Stimulated activated naive B cell treated with anti-CD40 and anti-IgM and Interleukin-4, amounts not matched to agents 10 μg/mL and 1 μg/mL and 100 μg/mL, for 72 hours (primary cell): ENCODE measurements around the gene SFXN2.
"Not testable (repeated sequence)": the region's sequence is repeated elsewhere in the genome, so short reads cannot be mapped to it uniquely, and the experiment has no call there.

Experiments used
- ATAC-seq, 2 donors: fragments of 150-1000 bp; cut with Tn5 transposase; replicated peaks; 2 replicates each; pipeline ENCODE4 v1.10.0; 2021; ENCODE audit warnings: moderate library complexity in 1 of 2
- DNase-seq: peaks from one replicate; pipeline ENCODE4 v3.0.0; 2021
- H3K27ac Mint-ChIP-seq: one replicate; pipeline ENCODE4 v1.8.0; 2022; ENCODE audit warnings: mild to moderate bottlenecking, mixed read lengths
- H3K27me3 Mint-ChIP-seq, 2 donors: one replicate each; pipeline ENCODE4 v1.8.0; 2022; ENCODE audit warnings: mixed read lengths in 2 of 2
- H3K36me3 Mint-ChIP-seq, 2 donors: one replicate each; pipeline ENCODE4 v1.8.0; 2022; ENCODE audit warnings: mixed read lengths in 2 of 2, mild to moderate bottlenecking in 1 of 2
- H3K4me1 Mint-ChIP-seq, 2 donors: one replicate each; pipeline ENCODE4 v1.8.0; 2022; ENCODE audit warnings: mixed read lengths in 2 of 2, mild to moderate bottlenecking in 1 of 2
- H3K4me3 Mint-ChIP-seq, 2 donors: one replicate each; pipeline ENCODE4 v1.8.0; 2022; ENCODE audit warnings: mild to moderate bottlenecking in 2 of 2, mixed read lengths in 2 of 2, moderate library complexity in 1 of 2
- H3K9me3 Mint-ChIP-seq, 2 donors: one replicate each; pipeline ENCODE4 v1.8.0; 2022; ENCODE audit warnings: mixed read lengths in 2 of 2, mild to moderate bottlenecking in 1 of 2

The SFXN2 gene, protein sequence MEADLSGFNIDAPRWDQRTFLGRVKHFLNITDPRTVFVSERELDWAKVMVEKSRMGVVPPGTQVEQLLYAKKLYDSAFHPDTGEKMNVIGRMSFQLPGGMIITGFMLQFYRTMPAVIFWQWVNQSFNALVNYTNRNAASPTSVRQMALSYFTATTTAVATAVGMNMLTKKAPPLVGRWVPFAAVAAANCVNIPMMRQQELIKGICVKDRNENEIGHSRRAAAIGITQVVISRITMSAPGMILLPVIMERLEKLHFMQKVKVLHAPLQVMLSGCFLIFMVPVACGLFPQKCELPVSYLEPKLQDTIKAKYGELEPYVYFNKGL

DNA sequence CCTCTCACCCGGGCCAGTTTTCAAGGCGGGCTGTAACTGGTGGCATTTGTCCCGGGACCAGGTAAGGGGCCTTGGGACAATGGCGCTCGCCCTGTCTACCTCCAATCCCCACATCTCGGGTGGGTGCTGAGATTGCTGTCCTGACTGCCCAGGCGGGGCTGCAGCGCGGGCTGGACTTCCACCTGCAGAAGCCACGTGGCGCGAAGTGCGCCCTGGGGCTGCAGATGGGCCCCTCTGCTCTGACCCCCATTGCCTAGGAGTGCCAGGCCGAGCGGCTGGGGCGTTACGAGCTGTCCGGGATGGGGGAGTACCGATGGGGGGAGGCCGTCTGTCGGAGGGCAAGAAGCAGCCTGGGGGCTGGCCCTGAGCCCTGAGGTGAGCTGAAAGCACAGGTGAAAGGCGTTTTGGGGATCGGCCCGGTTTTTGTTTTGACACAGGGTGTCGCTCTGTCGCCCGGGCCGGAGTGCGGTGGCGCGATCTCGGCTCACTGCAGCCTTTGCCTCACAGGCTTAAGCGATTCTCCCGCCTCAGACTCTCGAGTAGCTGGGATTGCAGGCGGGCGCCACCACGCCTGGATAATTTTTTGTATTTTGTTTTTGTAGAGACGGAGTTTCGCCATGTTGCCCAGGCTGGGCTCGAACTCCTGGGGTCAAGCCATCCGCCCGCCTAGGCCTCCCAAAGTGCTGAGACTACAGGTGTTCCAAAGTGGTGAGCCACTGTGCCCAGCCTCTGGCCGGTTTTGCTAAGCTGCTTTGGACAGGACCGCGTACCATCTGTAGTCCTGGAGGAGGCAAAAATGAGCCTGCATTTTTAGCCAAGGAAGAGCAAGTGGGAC lies at the start of gene SFXN2:
Gene SFXN2 (plus strand): TSS at position 16 of the 835 bp plus-strand sequence. CDS start 12,001 bp downstream, outside the sequence.
- peaks cover 15 to 17% of the 10 kb centered on the region in 2 donors for H3K36me3 Mint-ChIP-seq
- DNase-seq (no peak), ATAC-seq (peak; percentile 24 to 26)
- peak within 1 kb of the TSS; percentile 95 to 99 for H3K4me3 Mint-ChIP-seq
- peak within 1 kb of the TSS; percentile 95 for H3K27ac Mint-ChIP-seq
- no peaks in the 10 kb centered on the region for H3K9me3 Mint-ChIP-seq
- H3K27me3 Mint-ChIP-seq = no peaks in the 10 kb centered on the region
- H3K4me1 Mint-ChIP-seq = peaks cover 36 to 72% of the 10 kb centered on the region in 2 donors

DNA sequence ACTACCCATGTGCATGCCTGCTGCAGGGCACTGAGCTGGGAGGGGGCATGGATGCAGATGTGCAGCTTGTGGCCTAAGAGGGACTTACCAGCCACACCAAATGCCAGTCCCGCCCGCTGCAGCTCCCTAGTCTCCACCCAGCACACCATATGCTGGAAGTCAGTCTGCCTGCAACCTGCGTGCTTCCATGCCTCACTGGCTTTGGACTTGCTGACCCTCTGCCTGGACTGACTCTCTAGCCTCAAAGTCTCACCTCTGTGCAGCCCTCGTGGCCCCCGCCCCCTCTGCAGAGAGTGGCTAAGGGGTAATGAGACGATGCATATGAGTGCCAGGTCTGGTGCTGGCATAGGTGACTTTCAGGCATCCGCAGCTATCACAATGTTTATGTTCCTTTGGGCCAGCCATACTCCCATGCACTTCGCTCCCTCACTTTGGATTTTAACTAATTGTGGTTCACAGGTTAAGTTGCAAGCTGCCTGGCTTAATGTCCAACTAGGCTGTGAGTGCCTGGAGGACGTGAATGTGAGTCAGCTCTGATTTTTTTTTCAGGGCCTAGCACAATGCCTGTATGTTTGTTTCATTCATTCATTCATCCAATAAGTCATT lies 48.4 kb upstream of the SFXN2 start:
- no peaks in the 10 kb centered on the region for H3K36me3 Mint-ChIP-seq
- DNase-seq = no peak
- H3K27me3 Mint-ChIP-seq = no peaks in the 10 kb centered on the region
- no peak overlapping the region for H3K4me3 Mint-ChIP-seq
- no peak for ATAC-seq
- H3K9me3 Mint-ChIP-seq = no peaks in the 10 kb centered on the region
- H3K27ac Mint-ChIP-seq = no peak overlapping the region
- H3K4me1 Mint-ChIP-seq = peaks cover 12 to 16% of the 10 kb centered on the region in 2 donors

DNA sequence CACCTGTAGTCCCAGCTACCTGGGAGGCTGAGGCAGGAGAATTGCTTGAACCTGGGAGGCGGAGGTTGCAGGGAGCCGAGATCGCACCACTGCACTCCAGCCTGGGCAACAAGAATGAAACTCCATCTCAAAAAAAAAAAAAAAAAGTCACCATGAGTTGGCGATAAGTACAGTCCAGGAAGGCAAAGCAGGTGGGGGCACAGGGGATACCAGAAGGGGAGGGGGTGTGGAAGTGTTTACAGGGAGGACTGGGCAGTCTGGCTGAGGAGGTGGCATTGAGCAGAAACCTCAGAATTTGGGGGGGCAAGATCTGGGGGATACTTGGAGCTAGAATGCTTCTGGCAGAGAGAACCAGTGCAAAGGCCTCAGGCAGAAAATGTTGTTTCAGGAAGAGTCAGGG lies 47.0 kb upstream of the SFXN2 start:
- H3K4me3 Mint-ChIP-seq, H3K27me3 Mint-ChIP-seq, H3K9me3 Mint-ChIP-seq, DNase-seq, H3K36me3 Mint-ChIP-seq, H3K27ac Mint-ChIP-seq, H3K4me1 Mint-ChIP-seq, ATAC-seq: not testable (repeated sequence)

DNA sequence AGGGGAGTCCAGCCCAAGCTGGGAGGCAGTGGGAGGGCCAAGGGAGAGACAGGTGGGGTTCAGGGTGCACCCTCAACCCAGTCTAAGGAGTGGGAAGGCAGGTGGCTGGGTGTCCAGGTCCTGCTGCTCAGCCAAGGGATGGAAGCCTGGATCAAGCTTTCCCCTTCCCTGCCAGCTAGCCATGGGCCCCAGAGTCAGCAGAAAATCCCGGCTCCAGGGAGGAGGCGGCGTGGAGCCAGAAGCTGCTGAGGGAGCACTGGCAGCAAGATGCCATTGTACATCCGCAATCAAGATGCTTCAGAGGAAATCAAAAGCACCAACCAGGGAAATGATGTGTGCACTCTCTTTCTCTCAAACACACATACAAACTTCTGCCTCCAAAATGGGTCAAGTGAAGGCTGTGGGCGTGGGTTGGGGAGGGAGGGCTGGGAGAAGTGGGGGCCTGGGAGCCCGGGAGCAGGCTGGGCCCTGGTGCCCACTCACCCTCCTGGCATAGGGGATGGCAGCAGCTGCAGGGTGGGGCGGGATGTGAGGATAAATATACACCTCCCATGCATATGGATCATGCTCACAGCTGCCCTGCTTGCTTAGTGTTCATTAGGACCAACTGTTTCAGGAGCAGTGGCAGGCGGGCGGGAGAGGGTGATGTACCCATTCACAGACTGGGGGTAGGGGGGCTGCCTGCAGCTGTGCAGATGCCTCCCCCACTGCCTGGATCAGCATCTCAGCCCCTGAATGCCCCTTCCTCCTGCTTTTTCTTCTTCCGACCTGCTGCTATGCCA lies 45.9 kb upstream of the SFXN2 start:
- H3K4me3 Mint-ChIP-seq = no peak overlapping the region
- H3K36me3 Mint-ChIP-seq = no peaks in the 10 kb centered on the region
- DNase-seq (no peak), ATAC-seq (no peak)
- no peak overlapping the region for H3K27ac Mint-ChIP-seq
- peaks cover 3 to 12% of the 10 kb centered on the region in 2 donors for H3K4me1 Mint-ChIP-seq
- H3K9me3 Mint-ChIP-seq = no peaks in the 10 kb centered on the region
- H3K27me3 Mint-ChIP-seq = no peaks in the 10 kb centered on the region

DNA sequence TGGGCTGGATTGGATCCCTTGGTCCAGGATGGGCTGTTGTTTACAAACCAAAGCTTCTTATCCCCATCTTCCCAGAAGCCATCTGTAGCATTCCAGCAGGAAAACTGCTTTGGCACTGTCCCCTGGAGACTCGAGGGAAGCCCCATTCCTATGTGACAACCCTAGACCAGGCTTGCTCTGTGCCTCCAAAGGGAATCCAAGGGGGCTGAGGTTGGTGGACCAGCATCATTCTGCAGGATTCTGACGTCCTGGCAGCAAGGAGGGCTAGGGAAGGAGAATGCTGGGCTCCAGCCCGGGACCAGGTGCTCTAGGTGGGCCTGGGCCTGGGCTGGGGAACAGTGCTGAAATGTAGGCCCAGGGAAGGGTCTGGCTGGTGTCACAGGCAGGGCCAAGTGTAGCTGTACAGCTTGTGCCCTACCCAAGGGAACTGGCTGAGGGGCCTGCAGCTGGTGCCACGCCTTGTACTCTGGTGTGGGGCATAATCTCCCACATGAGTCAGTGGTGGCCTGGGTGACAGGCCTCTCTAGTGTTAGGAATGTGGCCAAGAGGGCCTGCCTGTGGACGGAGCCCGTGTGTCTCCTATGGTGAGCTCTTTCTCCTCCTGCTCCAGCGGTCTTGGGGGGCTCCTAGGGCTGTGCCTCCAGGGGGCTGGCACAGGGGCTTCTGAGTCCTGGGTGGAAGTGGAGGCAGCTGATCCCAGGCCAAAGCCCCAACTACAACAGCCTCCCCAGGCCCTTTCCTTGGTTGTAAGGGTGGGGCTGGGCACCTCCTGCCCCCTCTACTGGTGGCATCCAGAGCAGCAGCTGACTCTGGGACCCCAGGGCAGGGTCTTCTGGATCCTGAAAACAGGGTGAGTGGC lies 45.0 kb upstream of the SFXN2 start:
- no peaks in the 10 kb centered on the region for H3K36me3 Mint-ChIP-seq
- H3K4me1 Mint-ChIP-seq = peaks cover 10 to 21% of the 10 kb centered on the region in 2 donors
- ATAC-seq = no peak
- H3K27me3 Mint-ChIP-seq = no peaks in the 10 kb centered on the region
- no peak overlapping the region for H3K4me3 Mint-ChIP-seq
- H3K27ac Mint-ChIP-seq = no peak overlapping the region
- no peaks in the 10 kb centered on the region for H3K9me3 Mint-ChIP-seq
- no peak for DNase-seq

DNA sequence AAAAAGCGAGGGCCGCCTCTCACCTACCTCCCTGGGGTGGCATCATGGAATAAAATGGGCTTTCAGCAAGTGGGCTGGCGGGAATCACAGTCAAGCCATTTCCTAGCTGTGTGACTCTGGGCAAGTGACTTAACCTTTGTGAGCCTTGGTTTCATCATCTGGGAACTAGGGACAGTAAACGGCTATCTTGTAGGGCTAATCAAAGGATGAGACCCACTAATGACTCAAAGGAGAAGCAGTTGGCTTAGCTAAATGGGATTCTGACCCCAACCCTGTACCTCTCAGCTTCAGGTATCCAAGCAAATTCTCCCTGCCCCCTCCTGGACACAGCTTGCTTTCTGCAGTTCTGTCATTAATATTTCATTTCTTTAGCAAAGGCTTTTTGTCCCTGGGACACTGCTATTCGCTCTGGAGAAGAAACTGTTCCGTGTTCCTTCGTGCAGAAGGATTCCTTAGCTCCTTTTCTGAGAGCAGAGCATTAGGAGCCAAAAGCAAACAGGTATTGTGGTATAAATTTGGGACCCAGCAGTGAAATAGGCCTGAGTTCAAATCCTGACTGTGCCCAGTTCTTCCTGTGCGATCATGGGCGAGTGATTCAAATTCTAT lies 44.3 kb upstream of the SFXN2 start:
- ATAC-seq (no peak), DNase-seq (no peak)
- peaks cover 13 to 28% of the 10 kb centered on the region in 2 donors for H3K4me1 Mint-ChIP-seq
- H3K4me3 Mint-ChIP-seq = no peak overlapping the region
- no peaks in the 10 kb centered on the region for H3K36me3 Mint-ChIP-seq
- no peaks in the 10 kb centered on the region for H3K27me3 Mint-ChIP-seq
- H3K9me3 Mint-ChIP-seq = no peaks in the 10 kb centered on the region
- no peak overlapping the region for H3K27ac Mint-ChIP-seq

DNA sequence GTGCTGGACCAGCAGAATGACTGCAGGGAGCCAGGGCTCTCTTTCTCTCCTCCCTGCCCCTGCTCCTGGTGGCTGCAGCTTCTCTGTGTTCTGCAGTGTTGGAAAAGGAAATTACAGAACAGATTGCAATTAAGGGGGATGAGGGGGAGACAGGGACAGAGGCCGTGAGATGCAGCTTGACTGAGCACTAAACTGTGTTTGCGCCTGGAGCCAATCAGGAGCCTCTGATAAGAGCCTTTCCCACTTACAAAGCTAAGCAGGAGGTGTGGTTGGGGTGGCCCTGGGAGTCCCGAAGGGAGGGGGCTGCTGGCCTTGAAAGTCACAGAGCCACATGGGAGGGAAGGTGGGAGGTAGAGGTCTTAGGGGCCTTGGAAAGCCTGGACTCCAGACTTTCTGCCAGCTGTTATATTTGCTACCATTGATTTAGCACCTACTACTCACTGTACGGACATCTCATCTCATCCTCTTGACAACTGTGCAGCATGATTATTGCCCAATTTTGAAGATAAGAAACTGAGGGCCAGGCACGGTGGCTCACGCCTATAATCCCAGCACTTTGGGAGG lies 43.5 kb upstream of the SFXN2 start:
- Mint-ChIP-seq H3K4me1 (peaks cover 19 to 36% of the 10 kb centered on the region in 2 donors), H3K27ac (no peak overlapping the region), H3K4me3 (no peak overlapping the region)

DNA sequence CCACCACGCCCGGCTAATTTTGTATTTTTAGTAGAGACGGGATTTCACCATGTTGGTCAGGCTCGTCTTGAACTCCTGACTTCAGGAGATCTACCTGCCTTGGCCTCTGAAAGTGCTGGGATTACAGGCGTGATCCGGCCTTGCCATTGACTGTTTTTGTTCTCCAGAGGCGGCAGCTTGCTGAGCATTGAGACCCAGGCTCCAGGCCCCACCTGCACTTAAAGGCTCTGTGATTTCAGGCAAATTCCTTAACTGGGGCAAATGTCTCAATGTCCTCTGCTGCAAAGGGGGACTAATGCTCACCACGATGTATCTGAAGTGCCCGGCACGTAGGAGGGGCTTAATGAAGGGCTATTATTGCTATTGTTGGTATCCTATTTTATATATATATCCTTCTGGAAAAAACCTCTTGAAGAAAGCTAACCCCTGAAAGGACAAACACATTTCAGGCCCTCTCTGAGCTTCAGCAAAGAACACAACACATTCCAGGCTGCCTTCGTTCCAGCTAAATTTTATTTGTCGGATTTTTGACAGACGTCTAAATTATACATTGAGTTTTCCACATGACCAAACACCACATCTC lies 41.1 kb upstream of the SFXN2 start:
- peak overlapping the region; percentile 20 for H3K27ac Mint-ChIP-seq
- DNase-seq (no peak), ATAC-seq (no peak)
- peaks cover 22 to 36% of the 10 kb centered on the region in 2 donors for H3K4me1 Mint-ChIP-seq
- H3K9me3 Mint-ChIP-seq = no peaks in the 10 kb centered on the region
- no peaks in the 10 kb centered on the region for H3K36me3 Mint-ChIP-seq
- peak overlapping the region; percentile 70 to 73 for H3K4me3 Mint-ChIP-seq
- H3K27me3 Mint-ChIP-seq = no peaks in the 10 kb centered on the region

More for the DNA sequence above, 43.5 kb upstream of the SFXN2 start:
- Mint-ChIP-seq H3K27me3 (no peaks in the 10 kb centered on the region), H3K9me3 (no peaks in the 10 kb centered on the region), H3K36me3 (no peaks in the 10 kb centered on the region)
- no peak for ATAC-seq
- no peak for DNase-seq

DNA sequence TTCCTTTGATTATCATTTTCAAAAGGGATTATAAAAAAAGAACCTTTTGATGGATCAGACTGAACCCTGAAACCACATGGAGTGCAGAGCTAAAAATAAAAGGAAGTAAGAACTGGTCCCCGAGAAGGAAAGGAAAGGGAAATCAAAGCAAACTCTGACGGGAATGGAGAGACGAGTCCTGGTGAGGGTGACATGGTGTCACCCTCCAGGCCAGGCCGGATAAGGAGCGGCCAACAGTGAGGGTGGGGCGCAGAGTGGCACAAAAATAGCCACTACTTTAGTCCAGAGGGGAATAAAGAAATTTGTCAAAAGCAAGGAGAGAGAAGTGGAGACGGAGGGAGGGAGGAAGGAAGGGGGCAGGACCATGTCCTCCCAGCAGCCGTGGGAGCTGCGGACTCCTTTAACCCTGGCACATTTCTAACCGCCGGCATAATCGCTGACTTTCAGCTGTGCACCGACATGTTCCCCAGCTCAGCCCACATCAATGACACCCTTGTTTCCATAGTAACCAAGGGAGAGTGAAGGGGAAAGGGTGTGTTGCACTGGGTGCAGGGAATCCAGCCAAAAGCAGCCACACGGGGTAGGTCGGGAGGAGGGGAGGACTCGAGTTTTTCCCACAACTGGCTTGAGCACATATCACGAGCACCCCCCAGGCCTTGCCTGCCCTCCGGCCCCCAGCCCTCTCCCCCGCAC lies 40.5 kb upstream of the SFXN2 start:
- ATAC-seq = peak; percentile 72 to 77
- Mint-ChIP-seq H3K4me1 (peaks cover 25 to 40% of the 10 kb centered on the region in 2 donors), H3K27me3 (no peaks in the 10 kb centered on the region), H3K27ac (peak overlapping the region; percentile 20), H3K36me3 (no peaks in the 10 kb centered on the region), H3K9me3 (no peaks in the 10 kb centered on the region), H3K4me3 (peak overlapping the region; percentile 70 to 73)
- DNase-seq = no peak

DNA sequence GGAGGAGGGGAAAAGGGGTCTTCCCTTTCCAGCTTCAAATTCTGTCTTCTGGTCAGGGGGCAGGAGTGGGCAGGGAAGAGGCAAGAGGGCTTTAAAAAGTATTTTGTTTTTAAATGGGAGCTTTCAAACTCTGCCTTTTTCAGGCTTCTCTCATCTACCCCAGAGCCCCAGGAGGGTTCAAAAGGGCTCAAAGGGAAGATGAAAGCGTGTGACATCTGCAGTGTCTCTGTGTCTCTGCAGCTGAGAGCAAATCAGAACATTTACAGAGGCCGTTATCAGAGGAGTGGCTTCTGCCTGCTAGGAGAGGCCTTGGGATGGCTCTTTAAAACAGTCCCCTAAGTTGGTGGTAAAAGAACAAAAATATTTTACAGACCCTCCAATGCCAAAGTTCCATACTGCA lies 39.9 kb upstream of the SFXN2 start:
- Mint-ChIP-seq H3K27me3 (no peaks in the 10 kb centered on the region), H3K27ac (no peak overlapping the region), H3K4me3 (no peak overlapping the region), H3K9me3 (no peaks in the 10 kb centered on the region), H3K36me3 (no peaks in the 10 kb centered on the region), H3K4me1 (peaks cover 27 to 43% of the 10 kb centered on the region in 2 donors)
- no peak for ATAC-seq
- DNase-seq = no peak

DNA sequence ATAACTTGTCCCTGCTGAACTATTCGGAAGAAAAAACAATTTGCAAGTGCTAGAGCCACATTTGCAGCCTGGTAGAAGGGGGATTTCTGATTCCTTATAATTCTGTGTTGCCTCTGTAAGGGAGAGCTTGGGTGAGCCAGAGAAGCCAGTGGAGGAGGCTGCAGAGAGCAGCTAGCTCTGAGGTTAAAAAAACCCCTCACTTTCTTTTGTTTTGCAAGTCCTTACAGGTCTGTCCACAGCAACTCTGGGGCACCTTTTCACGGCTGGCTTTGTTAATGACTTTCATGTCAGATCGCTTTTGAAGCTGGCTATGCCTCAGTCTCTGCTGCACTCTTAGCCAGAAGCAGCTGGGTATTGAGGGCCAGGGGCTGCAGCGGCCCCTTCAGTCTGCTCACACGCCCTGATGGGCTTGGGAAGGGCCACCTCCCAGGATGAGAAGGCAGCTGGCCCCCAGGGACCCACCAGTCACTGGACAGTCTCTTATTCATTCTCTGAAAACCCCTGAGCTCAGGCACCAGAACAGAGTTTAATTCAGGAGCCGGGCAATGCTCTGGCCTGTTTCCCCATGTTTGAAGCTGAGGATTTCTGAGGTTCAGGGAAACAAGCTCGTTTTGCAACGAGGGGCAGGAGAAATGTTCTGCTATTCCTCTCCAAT lies 39.3 kb upstream of the SFXN2 start:
- Mint-ChIP-seq H3K4me1 (peaks cover 27 to 43% of the 10 kb centered on the region in 2 donors), H3K36me3 (peaks cover 0 to 2% of the 10 kb centered on the region in 2 donors), H3K27ac (peak overlapping the region; percentile 47), H3K27me3 (no peaks in the 10 kb centered on the region), H3K9me3 (no peaks in the 10 kb centered on the region), H3K4me3 (peak overlapping the region in 1 of 2 donors; percentile 62)
- ATAC-seq (no peak), DNase-seq (no peak)
